Activated B cell treated with CpG ODN at 0.5 μM for 24 hours (primary cell): ENCODE results near the gene PPP1R3G. TPM values are rescaled to one million over a fixed set of nuclear protein-coding genes. Genes with fewer than 3 reads are reported as not detected.

Experiments
- ATAC-seq: fragments of 200-7000 bp; cut with Tn5 transposase; one replicate; pipeline ENCODE4 v1.10.0; 2021; ENCODE audit warnings: low read depth, mild to moderate bottlenecking, moderate library complexity
- CTCF ChIA-PET: fragments of 350-600 bp; sonication (Branson Sonifier 250); formaldehyde crosslinking; loops from one replicate; lab custom pipeline; 2021; ENCODE audit warnings: antibody characterized with exemption; lab: Charles Lee
- POLR2A ChIA-PET: fragments of 350-600 bp; sonication (Branson Sonifier 250); formaldehyde crosslinking; loops from one replicate; lab custom pipeline; 2021; ENCODE audit warnings: antibody characterized with exemption; lab: Charles Lee
- DNase-seq: peaks from one replicate; pipeline ENCODE4 v3.0.0; 2022
- H3K27ac Mint-ChIP-seq: one replicate; pipeline ENCODE4 v1.8.0; 2020; ENCODE audit warnings: mixed read lengths
- H3K27me3 Mint-ChIP-seq: one replicate; pipeline ENCODE4 v1.8.0; 2021; ENCODE audit warnings: mixed read lengths
- H3K36me3 Mint-ChIP-seq: one replicate; pipeline ENCODE4 v1.8.0; 2021; ENCODE audit warnings: low read depth, mixed read lengths
- H3K4me1 Mint-ChIP-seq: one replicate; pipeline ENCODE4 v1.8.0; 2021; ENCODE audit warnings: mixed read lengths
- H3K4me3 Mint-ChIP-seq: one replicate; pipeline ENCODE4 v1.8.0; 2020; ENCODE audit warnings: mild to moderate bottlenecking, mixed read lengths
- H3K9me3 Mint-ChIP-seq: one replicate; pipeline ENCODE4 v1.8.0; 2020; ENCODE audit warnings: mixed read lengths
- intact Hi-C: fragments of 100-400 bp; cut with micrococcal nuclease; formaldehyde crosslinking; loops from one replicate; pipeline ENCODE4 v1.15.1; 2024
- total RNA-seq: library from RNA; stranded (reverse); gene quantifications from 2 replicates; pipeline ENCODE4 v1.2.3, GENCODE V29; 2022
- TF ChIP-seq, protein P1 (sequence below): fragments of 200-600 bp; IDR thresholded peaks from one replicate; pipeline ENCODE4 v1.8.0; 2022; ENCODE audit warnings: antibody characterized with exemption, mild to moderate bottlenecking

The PPP1R3G gene
- total RNA-seq, 1 donor from 2014 or later = 0.11 TPM

- Mint-ChIP-seq H3K27me3 (peaks cover 20% of the 10 kb centered on the region), H3K27ac (no peak overlapping the region), H3K9me3 (no peaks in the 10 kb centered on the region), H3K36me3 (no peaks in the 10 kb centered on the region), H3K4me1 (peaks cover 46% of the 10 kb centered on the region), H3K4me3 (peak overlapping the region; percentile 55)
- ATAC-seq (no peak), DNase-seq (no peak)
- ChIA-PET CTCF (no interaction called here), POLR2A (no interaction called here)
- intact Hi-C loops = no loop called here
- TF ChIP-seq, protein P1, sequence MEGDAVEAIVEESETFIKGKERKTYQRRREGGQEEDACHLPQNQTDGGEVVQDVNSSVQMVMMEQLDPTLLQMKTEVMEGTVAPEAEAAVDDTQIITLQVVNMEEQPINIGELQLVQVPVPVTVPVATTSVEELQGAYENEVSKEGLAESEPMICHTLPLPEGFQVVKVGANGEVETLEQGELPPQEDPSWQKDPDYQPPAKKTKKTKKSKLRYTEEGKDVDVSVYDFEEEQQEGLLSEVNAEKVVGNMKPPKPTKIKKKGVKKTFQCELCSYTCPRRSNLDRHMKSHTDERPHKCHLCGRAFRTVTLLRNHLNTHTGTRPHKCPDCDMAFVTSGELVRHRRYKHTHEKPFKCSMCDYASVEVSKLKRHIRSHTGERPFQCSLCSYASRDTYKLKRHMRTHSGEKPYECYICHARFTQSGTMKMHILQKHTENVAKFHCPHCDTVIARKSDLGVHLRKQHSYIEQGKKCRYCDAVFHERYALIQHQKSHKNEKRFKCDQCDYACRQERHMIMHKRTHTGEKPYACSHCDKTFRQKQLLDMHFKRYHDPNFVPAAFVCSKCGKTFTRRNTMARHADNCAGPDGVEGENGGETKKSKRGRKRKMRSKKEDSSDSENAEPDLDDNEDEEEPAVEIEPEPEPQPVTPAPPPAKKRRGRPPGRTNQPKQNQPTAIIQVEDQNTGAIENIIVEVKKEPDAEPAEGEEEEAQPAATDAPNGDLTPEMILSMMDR = no peak
These were observed 2.2 kb downstream of the PPP1R3G start for GRCh38 chr6:5087389-5087788.

- Mint-ChIP-seq H3K4me3 (no peak overlapping the region), H3K27me3 (peaks cover 16% of the 10 kb centered on the region), H3K36me3 (no peaks in the 10 kb centered on the region), H3K9me3 (no peaks in the 10 kb centered on the region), H3K27ac (no peak overlapping the region), H3K4me1 (peaks cover 47% of the 10 kb centered on the region)
- ChIA-PET CTCF (no interaction called here), POLR2A (no interaction called here)
- ATAC-seq (no peak), DNase-seq (no peak)
- intact Hi-C loops = no loop called here
- TF ChIP-seq, protein P1 = no peak
These were observed 3.6 kb downstream of the PPP1R3G start for GRCh38 chr6:5088780-5089179.

- TF ChIP-seq, protein P1 = no peak
- Mint-ChIP-seq H3K4me3 (no peak overlapping the region), H3K27me3 (peaks cover 15% of the 10 kb centered on the region), H3K27ac (no peak overlapping the region), H3K36me3 (no peaks in the 10 kb centered on the region), H3K4me1 (peaks cover 54% of the 10 kb centered on the region), H3K9me3 (no peaks in the 10 kb centered on the region)
- CTCF ChIA-PET = no interaction called here
- intact Hi-C loops = loop anchor here (5.0 kb wide), 1 partner anchor 173 kb away; the partner anchor contains the start of genes FARS2 and LYRM4
- DNase-seq (no peak), ATAC-seq (no peak)
- POLR2A ChIA-PET = interaction anchor here (0.7 kb wide), 1 partner anchor 13 kb away, joined by 3 read pairs; no protein-coding TSS in a partner anchor
These were observed 4.6 kb downstream of the PPP1R3G start for GRCh38 chr6:5089481-5090438.

GRCh38 chr6:5090603-5091002 lies 5.5 kb downstream of the PPP1R3G start:
- ChIA-PET POLR2A (interaction anchor here (0.7 kb wide), 1 partner anchor 13 kb away, joined by 3 read pairs; no protein-coding TSS in a partner anchor), CTCF (no interaction called here)
- H3K36me3 Mint-ChIP-seq = no peaks in the 10 kb centered on the region
- intact Hi-C loops = loop anchor here (5.0 kb wide), 1 partner anchor 172 kb away; the partner anchor contains the start of genes FARS2 and LYRM4
- TF ChIP-seq, protein P1 = no peak
- ATAC-seq (no peak), DNase-seq (no peak)
- H3K4me1 Mint-ChIP-seq = peaks cover 60% of the 10 kb centered on the region
- H3K27me3 Mint-ChIP-seq = peaks cover 15% of the 10 kb centered on the region
- no peaks in the 10 kb centered on the region for H3K9me3 Mint-ChIP-seq
- H3K4me3 Mint-ChIP-seq = no peak overlapping the region
- H3K27ac Mint-ChIP-seq = no peak overlapping the region
